Urinary bladder (tissue), 4 donors: ENCODE results near the gene YY1AP1. TPM values are rescaled to one million over a fixed set of nuclear protein-coding genes. Genes with fewer than 3 reads are reported as not detected.
"Not testable (repeated sequence)": the region's sequence is repeated elsewhere in the genome, so short reads cannot be mapped to it uniquely, and the experiment has no call there.

ENCODE experiments used
- DNase-seq: peaks from one replicate; pipeline ENCODE4 v3.0.0-alpha.2; 2015; ENCODE audit errors: extremely low spot score
- H3K27ac ChIP-seq: one replicate; pipeline ENCODE4 v1.5.1; 2013; ENCODE audit warnings: low read depth, mild to moderate bottlenecking, moderate library complexity
- H3K36me3 ChIP-seq: one replicate; pipeline ENCODE4 v1.6.1; 2013; ENCODE audit warnings: mild to moderate bottlenecking, moderate library complexity; ENCODE audit not compliant: insufficient read depth
- H3K4me1 ChIP-seq: one replicate; pipeline ENCODE4 v1.6.1; 2013; ENCODE audit warnings: mild to moderate bottlenecking, moderate library complexity; ENCODE audit not compliant: insufficient read depth
- H3K4me3 ChIP-seq: one replicate; pipeline ENCODE4 v1.5.1; 2013; ENCODE audit warnings: low read depth, low read length
- WGBS: extraction: QIAGEN DNeasy Blood & Tissue Kit; methylation state at CpG from one replicate; pipeline ENCODE4 v1.1.7; 2013; 5-methylcytosine and 5-hydroxymethylcytosine counted together
- polyA plus RNA-seq: library from polyadenylated mRNA; stranded (reverse); fragments of 200-250 nt; gene quantifications from one replicate; pipeline ENCODE4 v1.2.3, GENCODE V29; 2013
- total RNA-seq: library from RNA; depleted of rRNA; stranded (reverse); fragments of >200 nt; gene quantifications from one replicate; pipeline ENCODE4 v1.2.3, GENCODE V29; 2014
- donor health status: healthy with polysubstance abuse.
- donor health status: healthy.

YY1AP1 gene
- total and polyA plus RNA-seq, 2 donors: 56.5 to 166 TPM

DNA sequence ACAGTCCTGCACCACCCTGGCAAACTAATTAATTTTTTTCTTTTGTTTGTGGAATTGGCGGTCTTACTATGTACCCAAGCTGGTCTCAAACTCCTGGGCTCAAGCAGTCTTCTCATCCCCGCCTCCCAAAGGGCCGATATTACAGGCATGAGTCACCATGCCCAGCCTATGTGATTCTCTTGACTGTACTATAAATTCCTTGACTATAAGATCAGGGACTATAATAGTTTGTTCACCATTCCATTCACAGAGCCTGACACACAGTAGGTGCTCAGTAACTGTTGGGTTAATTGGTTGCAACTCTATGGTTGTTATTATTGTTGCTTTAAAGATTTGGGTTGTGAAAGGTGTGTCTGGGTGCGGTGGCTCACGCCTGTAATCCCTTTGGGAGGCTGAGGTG is 17.6 kb upstream of the YY1AP1 start:
- 89% methylated on average over 5 of the region's 5 CpGs for WGBS
- Histone ChIP-seq H3K4me3 (no peak overlapping the region), H3K36me3 (no peaks in the 10 kb centered on the region), H3K4me1 (no peaks in the 10 kb centered on the region), H3K27ac (no peak overlapping the region)
- no peak for DNase-seq

DNA sequence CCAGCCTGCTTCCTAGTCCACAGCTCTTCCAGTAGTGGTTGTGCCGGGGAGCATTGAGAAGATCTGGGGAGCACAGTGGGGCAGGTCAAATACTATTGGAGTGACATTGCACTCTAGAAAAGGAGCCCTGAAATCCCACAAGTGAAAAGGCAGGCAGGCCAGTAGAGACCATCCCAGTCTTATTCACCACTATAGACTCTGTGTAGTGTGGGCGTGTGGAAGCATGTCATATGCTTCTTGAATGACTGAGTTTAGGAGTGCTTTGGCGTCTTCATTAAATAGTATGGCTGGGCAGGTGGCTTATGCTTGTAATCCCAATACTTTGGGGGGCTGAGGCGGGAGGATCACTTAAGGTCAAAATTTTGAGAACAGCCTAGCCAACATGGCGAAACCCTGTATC is 15.8 kb upstream of the YY1AP1 start:
- WGBS: 95% methylated on average over 5 of the region's 5 CpGs
- not testable (repeated sequence) for H3K36me3 ChIP-seq, H3K4me3 ChIP-seq, DNase-seq, H3K27ac ChIP-seq, H3K4me1 ChIP-seq

DNA sequence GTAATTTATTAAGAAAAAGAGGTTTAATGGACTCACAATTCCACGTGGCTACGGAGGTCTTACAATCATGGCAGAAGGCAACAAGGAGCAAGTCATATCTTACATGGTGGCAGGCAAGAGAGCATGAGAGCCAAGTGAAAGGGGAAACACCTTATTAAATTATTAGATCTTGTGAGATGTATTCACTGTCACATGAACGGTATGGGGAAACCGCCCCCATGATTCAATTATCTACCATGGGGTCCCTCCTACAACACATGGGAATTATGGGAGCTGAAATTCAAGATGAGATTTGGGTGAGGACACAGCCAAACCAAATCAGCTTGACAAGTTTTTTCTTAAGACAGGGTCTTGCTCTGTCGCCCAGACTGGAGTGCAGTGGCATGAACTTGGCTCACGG is 14.6 kb upstream of the YY1AP1 start:
- no peak overlapping the region for H3K4me3 ChIP-seq
- H3K36me3 ChIP-seq: no peaks in the 10 kb centered on the region
- no peaks in the 10 kb centered on the region for H3K4me1 ChIP-seq
- 92% methylated on average over 6 of the region's 6 CpGs for WGBS
- no peak for DNase-seq
- no peak overlapping the region for H3K27ac ChIP-seq

DNA sequence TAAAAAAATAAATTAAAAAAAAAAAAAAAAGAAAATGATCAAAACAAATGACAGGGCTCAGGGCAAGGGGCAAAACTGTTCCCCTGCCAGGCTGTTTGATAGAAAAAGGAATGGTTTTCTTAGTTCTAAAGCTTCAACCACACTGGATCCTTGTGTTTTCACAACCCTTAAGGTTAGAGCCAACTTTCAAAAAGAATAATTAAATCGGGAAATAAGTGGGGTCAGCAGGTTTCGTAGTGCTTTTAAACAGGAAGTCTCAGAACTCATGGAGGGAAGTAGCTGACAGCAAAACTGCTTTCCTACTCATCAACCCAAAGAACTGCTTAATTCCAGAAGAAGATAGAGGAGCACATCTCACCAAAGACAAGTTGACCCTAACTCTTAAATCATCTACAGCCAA is 13.1 kb upstream of the YY1AP1 start:
- not testable (repeated sequence) for H3K4me3 ChIP-seq, H3K4me1 ChIP-seq
- WGBS: 85% methylated on average over 2 of the region's 2 CpGs

DNA sequence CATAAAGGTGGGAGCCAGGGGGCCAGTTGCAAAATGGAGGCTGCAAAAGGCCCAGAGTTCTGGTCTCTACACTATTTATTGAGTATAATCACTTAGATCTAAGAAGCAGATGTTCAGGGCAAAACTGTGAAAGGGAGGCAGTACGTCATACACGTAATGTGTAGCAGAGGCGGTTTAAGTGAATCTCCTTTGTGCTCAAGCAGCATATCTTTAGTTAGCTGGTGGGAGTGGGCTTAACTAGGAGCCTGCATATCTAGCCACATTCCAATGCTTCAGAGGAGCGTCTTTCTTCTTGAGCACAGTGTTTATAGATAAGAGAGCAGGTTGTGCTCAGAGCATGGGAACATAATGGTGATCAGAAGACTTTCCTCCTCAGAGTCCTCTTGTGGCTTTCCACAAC is 10.5 kb upstream of the YY1AP1 start:
- 74% methylated on average over 4 of the region's 4 CpGs for WGBS
- H3K27ac ChIP-seq, H3K4me1 ChIP-seq, H3K36me3 ChIP-seq, DNase-seq, H3K4me3 ChIP-seq: not testable (repeated sequence)

More for the DNA sequence above, 13.1 kb upstream of the YY1AP1 start:
- not testable (repeated sequence) for H3K36me3 ChIP-seq, DNase-seq, H3K27ac ChIP-seq

DNA sequence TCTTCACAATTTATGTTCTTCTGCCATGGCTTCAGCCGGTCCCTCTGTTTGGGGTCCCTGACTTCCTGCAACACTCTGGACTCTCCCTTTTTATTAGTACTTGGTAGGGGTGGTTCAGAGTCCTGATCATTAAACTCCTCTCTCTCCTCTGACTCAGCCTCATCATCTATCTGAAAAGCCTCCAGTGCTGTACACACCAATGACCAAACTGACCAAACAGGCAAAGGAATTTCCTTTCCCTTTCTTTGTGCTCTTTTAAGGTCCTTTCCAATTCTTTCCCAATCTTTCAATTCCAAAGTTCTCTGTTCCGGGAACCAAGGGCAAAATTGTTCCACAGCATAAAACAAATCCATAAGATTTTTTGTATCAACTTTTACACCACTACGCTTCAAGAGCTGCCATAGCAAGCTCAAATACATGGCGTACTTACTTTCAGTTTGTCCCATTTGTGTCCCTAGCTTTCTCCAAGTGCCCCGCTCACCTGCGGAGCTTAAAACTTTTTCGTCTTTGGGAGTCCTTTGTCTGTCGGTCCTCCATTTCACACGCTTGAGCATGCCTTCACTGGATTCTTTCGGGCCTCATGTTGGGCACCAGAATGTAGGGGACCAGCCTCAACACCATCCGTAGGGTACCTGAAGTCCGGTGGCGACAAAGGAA is 9.9 kb upstream of the YY1AP1 start:
- 95% methylated on average over 13 of the region's 13 CpGs for WGBS
- DNase-seq: no peak
- no peak overlapping the region for H3K27ac ChIP-seq
- H3K4me3 ChIP-seq: no peak overlapping the region
- H3K4me1 ChIP-seq: no peaks in the 10 kb centered on the region
- no peaks in the 10 kb centered on the region for H3K36me3 ChIP-seq

DNA sequence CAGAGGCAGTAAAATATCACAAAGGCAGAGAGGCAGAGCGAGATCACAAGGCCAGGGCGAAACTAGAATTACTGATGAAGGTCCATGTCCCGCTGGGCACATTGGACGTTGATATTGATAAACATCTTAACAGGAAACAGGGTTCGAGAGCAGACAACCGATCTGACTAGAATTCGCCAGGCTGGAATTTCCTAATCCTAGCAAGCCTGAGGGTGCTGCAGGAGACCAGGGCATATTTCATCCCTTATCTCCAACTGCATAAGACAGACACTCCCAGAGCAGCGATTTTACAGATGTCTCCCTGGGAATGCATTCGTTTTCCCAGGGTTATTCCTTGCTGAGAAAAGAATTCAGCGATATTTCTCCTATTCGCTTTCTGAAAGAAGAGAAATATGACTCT is 9.0 kb upstream of the YY1AP1 start:
- H3K27ac ChIP-seq, DNase-seq, H3K4me1 ChIP-seq, H3K36me3 ChIP-seq, H3K4me3 ChIP-seq: not testable (repeated sequence)
- 84% methylated on average over 11 of the region's 11 CpGs for WGBS

DNA sequence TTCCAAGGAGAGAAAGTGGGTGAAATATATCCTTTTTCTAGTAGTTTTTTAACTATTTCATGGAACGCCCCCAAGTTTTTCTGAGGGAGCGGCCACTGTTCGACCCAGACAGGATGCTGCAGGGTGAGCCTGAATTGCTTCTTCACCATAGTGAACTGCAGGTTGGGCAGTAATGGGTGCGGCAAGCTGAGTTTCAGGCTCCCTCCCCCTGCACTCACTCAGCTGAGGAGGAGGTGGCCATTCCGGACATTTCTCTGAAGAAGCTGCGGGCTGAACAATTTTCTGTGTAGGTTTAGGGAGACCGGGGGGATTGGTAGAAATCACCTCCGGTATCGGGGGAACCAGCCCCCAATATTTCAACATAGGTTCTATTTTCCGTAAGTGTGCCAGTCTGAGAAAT is 8.5 kb upstream of the YY1AP1 start:
- 96% methylated on average over 10 of the region's 10 CpGs for WGBS
- Histone ChIP-seq H3K36me3 (no peaks in the 10 kb centered on the region), H3K4me3 (no peak overlapping the region), H3K27ac (no peak overlapping the region), H3K4me1 (no peaks in the 10 kb centered on the region)
- DNase-seq: no peak

DNA sequence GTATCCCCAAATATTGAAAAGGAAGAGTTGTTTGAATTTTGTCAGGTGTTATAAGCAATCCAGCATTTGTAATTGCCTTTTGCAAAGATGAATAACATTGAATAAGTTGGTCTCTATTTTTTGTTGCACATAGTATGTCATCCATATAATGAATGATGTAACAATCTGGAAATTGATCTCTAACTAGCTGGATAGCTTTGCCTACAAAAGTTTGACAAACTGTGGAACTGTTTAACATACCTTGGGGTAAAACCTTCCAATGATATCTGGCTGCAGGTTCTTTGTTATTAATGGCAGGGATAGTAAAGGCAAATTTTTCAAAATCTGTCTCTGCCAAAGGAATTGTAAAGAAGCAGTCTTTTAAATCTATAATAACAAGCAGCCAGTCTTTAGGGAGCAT is 8.0 kb upstream of the YY1AP1 start:
- Histone ChIP-seq H3K4me1 (no peaks in the 10 kb centered on the region), H3K36me3 (no peaks in the 10 kb centered on the region), H3K4me3 (no peak overlapping the region), H3K27ac (no peak overlapping the region)
- no peak for DNase-seq

DNA sequence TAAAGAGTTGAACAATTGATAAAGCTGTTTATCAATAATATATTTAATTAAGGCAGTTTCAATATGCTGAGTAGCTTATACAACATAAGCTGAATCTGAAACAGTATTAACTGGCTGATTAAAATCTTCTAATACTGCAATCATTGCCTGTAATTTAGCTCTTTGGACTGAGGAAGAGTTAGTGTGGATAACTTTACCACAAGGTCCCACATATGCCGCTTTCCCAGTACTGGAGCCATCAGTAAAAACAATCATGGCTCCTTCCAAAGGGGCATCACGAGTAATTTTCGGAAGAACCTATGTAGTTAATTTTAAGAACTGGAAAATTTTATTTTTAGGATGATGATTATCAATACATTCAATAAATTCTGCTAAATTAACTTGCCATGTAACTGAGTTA is 7.0 kb upstream of the YY1AP1 start:
- DNase-seq: no peak
- Histone ChIP-seq H3K4me1 (no peaks in the 10 kb centered on the region), H3K27ac (no peak overlapping the region), H3K4me3 (no peak overlapping the region), H3K36me3 (no peaks in the 10 kb centered on the region)
- WGBS: 94% methylated on average over 3 of the region's 3 CpGs

DNA sequence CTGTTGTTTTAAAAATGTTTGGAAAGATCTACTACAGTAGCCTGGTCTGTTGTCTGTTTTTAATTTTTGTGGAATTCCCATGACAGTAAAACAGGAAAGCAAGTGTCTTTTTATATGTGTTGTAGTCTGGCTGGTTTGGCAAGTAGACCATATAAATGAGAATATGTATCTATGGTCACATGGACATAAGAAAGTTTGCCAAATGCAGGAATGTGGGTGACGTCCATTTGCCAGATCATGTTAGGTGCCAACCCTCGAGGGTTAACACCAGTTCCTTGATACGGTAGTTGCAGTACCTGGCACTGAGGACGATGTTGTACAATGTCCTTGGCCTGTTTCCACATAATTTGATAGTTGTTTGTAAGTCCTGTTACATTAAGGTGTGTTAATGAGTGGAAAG is 6.5 kb upstream of the YY1AP1 start:
- no peak overlapping the region for H3K27ac ChIP-seq
- 33% methylated on average over 4 of the region's 4 CpGs for WGBS

DNA sequence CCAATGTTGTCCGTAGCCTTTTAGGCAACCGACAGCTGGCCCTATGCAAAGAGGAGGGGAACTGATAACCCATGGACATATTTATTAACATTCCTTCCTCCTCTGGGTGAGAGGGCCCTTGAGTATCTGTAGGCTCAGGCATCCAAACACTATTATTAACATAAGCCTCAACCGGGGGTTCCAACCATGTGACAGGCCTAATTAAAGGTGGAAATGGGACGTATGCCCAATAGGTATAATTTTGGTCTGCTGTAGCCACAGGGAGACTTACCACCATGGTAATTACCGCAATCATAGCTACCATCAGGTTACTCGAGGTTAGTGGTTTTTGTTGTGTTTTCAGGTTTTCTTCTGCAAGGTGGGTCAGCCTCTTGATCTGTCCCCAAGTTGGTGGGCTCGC is 5.6 kb upstream of the YY1AP1 start:
- DNase-seq: no peak
- Histone ChIP-seq H3K4me3 (no peak overlapping the region), H3K4me1 (no peaks in the 10 kb centered on the region), H3K27ac (no peak overlapping the region), H3K36me3 (no peaks in the 10 kb centered on the region)
- WGBS: 89% methylated on average over 7 of the region's 7 CpGs

More for the DNA sequence above, 6.5 kb upstream of the YY1AP1 start:
- H3K36me3 ChIP-seq: no peaks in the 10 kb centered on the region
- H3K4me3 ChIP-seq: no peak overlapping the region
- no peaks in the 10 kb centered on the region for H3K4me1 ChIP-seq
- DNase-seq: no peak

DNA sequence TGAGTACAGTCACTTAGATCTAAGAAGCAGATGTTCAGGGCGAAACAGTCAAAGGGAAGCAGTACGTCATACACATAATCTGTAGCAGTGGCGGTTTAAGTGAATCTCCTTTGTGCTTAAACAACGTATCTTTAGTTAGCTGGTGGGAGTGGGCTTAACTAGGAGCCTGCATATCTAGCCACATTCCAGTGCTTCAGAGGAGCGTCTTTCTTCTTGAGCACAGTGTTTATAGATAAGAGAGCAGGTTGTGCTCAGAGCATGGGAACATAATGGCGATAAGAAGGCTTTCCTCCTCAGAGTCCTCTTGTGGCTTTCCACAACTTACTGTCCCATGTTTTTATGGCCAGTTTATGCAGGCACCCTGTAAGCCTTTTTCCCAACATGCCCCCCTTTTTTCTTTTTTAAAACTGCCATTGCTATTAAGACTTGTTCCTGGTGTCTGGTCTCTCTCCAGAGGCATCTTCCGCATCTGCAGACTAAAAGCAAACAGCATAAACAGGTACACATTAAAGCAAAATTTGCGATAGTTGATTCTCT is 3.5 kb upstream of the YY1AP1 start:
- H3K4me3 ChIP-seq: no peak overlapping the region
- H3K36me3 ChIP-seq: no peaks in the 10 kb centered on the region
- no peak overlapping the region for H3K27ac ChIP-seq
- DNase-seq: no peak
- H3K4me1 ChIP-seq: no peaks in the 10 kb centered on the region
- 92% methylated on average over 8 of the region's 8 CpGs for WGBS

DNA sequence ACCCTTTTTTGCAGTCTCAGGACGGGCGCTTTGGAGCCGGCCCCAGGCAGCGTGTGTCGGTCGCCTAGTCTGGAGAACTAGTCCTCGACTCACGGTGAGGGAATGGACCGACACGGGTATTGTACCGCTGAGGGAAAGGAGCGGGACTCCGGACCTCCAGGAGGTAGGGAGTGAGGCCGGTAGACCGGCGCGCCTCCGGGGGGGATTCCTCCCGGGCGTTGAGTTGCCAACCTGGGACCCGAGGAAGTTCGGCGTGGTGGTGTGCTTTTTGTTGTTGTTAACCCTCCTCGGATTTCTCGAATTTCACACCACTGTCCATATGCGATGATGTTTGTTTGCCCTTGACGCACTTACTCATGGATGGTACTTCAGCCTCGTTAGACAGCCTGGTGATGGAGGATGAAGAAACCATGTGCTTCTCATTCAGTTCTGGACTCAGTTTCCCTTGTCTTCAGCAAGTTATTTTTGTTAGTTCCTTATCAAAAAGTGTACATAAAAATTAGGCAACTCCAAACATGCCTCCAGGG is 570 bp upstream of the YY1AP1 start, which contains the start of gene DAP3:
Gene DAP3, plus strand, starts transcription at position 11 of the 527 bp plus-strand sequence. CDS start 20,689 bp downstream, outside the sequence.
- not testable (repeated sequence) for H3K4me1 ChIP-seq, DNase-seq, H3K36me3 ChIP-seq
- WGBS: under 1% methylated on average over 28 of the region's 28 CpGs
- H3K27ac ChIP-seq: peak within 1 kb of the TSS; percentile 87
- peak within 1 kb of the TSS; percentile 58 for H3K4me3 ChIP-seq
